B cell (primary cell): ENCODE results near the gene VWA3B. TPM values are rescaled to one million over a fixed set of nuclear protein-coding genes. Genes with fewer than 3 reads are reported as not detected.

Experiments
- ATAC-seq: fragments of 200-7000 bp; cut with Tn5 transposase; one replicate; pipeline ENCODE4 v1.10.0; 2021; ENCODE audit warnings: low read depth, mild to moderate bottlenecking, moderate number of reproducible peaks, moderate library complexity
- CTCF ChIA-PET: fragments of 350-600 bp; sonication (Branson Sonifier 250); formaldehyde crosslinking; loops from one replicate; lab custom pipeline; 2021; ENCODE audit warnings: antibody characterized with exemption, inconsistent platforms; lab: Charles Lee
- POLR2A ChIA-PET: fragments of 350-600 bp; sonication (Branson Sonifier 250); formaldehyde crosslinking; loops from one replicate; lab custom pipeline; 2021; ENCODE audit warnings: antibody characterized with exemption; lab: Charles Lee
- DNase-seq: peaks from one replicate; pipeline ENCODE4 v3.0.0; 2013
- H2AFZ ChIP-seq: 2 replicates; pipeline ENCODE4 v1.6.1; 2012; ENCODE audit warnings: mild to moderate bottlenecking, low read depth, low read length; ENCODE audit not compliant: insufficient read depth, poor library complexity, severe bottlenecking
- H3K27ac ChIP-seq, 2 donors: 1 replicate in 1 of 2; 2 replicates in 1 of 2; pipeline ENCODE4 v1.5.1; 2012 to 2013; ENCODE audit warnings: low read length in 2 of 2, mild to moderate bottlenecking in 2 of 2, moderate library complexity in 1 of 2
- H3K27me3 ChIP-seq, 4 experiments: fragments of 200-600 bp in 1 of 4; sonication (generic) in 1 of 4; replicated peaks in 1 of 4; 1 replicate in 2 of 4; 2 replicates in 2 of 4; pipeline versions ENCODE4 v1.6.1 to v1.7.0; 2013 to 2016; ENCODE audit warnings: low read length in 3 of 4, mild to moderate bottlenecking in 2 of 4, mixed read lengths in 1 of 4, moderate library complexity in 1 of 4; ENCODE audit not compliant: insufficient read depth in 4 of 4, control insufficient read depth in 3 of 4; ENCODE audit errors: control extremely low read depth in 1 of 4
- H3K36me3 ChIP-seq, 2 experiments: replicated peaks in 1 of 2; 1 replicate in 1 of 2; 2 replicates in 1 of 2; pipeline versions ENCODE4 v1.6.1 to v1.7.1; 2013; ENCODE audit warnings: low read length in 1 of 2; ENCODE audit not compliant: insufficient read depth in 2 of 2, control insufficient read depth in 1 of 2; ENCODE audit errors: control extremely low read depth in 1 of 2, extremely low read depth in 1 of 2
- H3K4me1 ChIP-seq, 2 donors: fragments of 200-600 bp in 1 of 2; sonication (generic) in 1 of 2; 1 replicate in 1 of 2; 2 replicates in 1 of 2; pipeline versions ENCODE4 v1.5.1 to v1.6.1; 2013 to 2017; ENCODE audit warnings: low read length in 2 of 2; ENCODE audit not compliant: control insufficient read depth in 2 of 2, insufficient read depth in 2 of 2
- H3K4me2 ChIP-seq: replicated peaks from 2 replicates; pipeline ENCODE3; 2012; ENCODE audit warnings: mild to moderate bottlenecking, low read depth, low read length; ENCODE audit not compliant: poor library complexity, severe bottlenecking
- H3K4me3 ChIP-seq, 5 experiments: fragments of 200-600 bp in 1 of 5; sonication (generic) in 1 of 5; 1 replicate in 3 of 5; 2 replicates in 2 of 5; pipeline versions ENCODE4 v1.5.1 to v1.7.0; 2011 to 2016; ENCODE audit warnings: low read length in 4 of 5, mild to moderate bottlenecking in 4 of 5, low read depth in 2 of 5, control low read depth in 1 of 5, moderate library complexity in 1 of 5; ENCODE audit not compliant: insufficient read depth in 1 of 5; ENCODE audit errors: control extremely low read depth in 1 of 5, extremely low read depth in 1 of 5
- H3K79me2 ChIP-seq: fragments of 200-600 bp; sonication (generic); one replicate; pipeline ENCODE4 v1.6.0; 2016; ENCODE audit warnings: low read length; ENCODE audit not compliant: control insufficient read depth, insufficient read depth
- H3K9ac ChIP-seq: fragments of 200-600 bp; sonication (generic); 2 replicates; pipeline ENCODE4 v1.6.1; 2017; ENCODE audit warnings: mild to moderate bottlenecking, low read length, moderate library complexity
- H3K9me3 ChIP-seq, 3 donors: one replicate each; pipeline versions ENCODE4 v1.6.1 to v1.7.1; 2013; ENCODE audit warnings: low read length in 2 of 3; ENCODE audit not compliant: control insufficient read depth in 2 of 3, insufficient read depth in 1 of 3; ENCODE audit errors: control extremely low read depth in 1 of 3
- H4K20me1 ChIP-seq: 2 replicates; pipeline ENCODE4 v1.6.0; 2012; ENCODE audit warnings: mild to moderate bottlenecking, low read length; ENCODE audit not compliant: insufficient read depth, control insufficient read depth, poor library complexity, severe bottlenecking
- H3K27ac Mint-ChIP-seq: one replicate; pipeline ENCODE4 v1.8.0; 2021; ENCODE audit warnings: mixed read lengths
- H3K27me3 Mint-ChIP-seq: one replicate; pipeline ENCODE4 v1.8.0; 2021; ENCODE audit warnings: mixed read lengths
- H3K4me1 Mint-ChIP-seq: one replicate; pipeline ENCODE4 v1.8.0; 2021; ENCODE audit warnings: mixed read lengths
- H3K4me3 Mint-ChIP-seq: one replicate; pipeline ENCODE4 v1.8.0; 2021; ENCODE audit warnings: mixed read lengths
- H3K9me3 Mint-ChIP-seq: one replicate; pipeline ENCODE4 v1.8.0; 2022; ENCODE audit warnings: mixed read lengths; ENCODE audit not compliant: insufficient read depth
- EZH2 ChIP-seq: IDR thresholded peaks from 2 replicates; pipeline ENCODE4 v1.6.1; 2012; ENCODE audit warnings: borderline replicate concordance, low read depth, mild to moderate bottlenecking, moderate library complexity, low read length; ENCODE audit not compliant: insufficient read depth, poor library complexity, severe bottlenecking
- WGBS: methylation state at CpG from one replicate; pipeline ENCODE4 v1.1.5; 2013; ENCODE audit warnings: missing lambda C conversion rate; ENCODE audit not compliant: insufficient coverage; 5-methylcytosine and 5-hydroxymethylcytosine counted together
- intact Hi-C: fragments of 100-400 bp; cut with micrococcal nuclease; formaldehyde crosslinking; loops from one replicate; pipeline ENCODE4 v1.10.0; 2022
- polyA plus RNA-seq: library from polyadenylated mRNA; depleted of rRNA; stranded (reverse); fragments of >200 nt; gene quantifications from 2 replicates; pipeline ENCODE4 v1.2.3, GENCODE V29; 2012
- total RNA-seq, 2 donors: library from RNA; stranded (reverse); fragments of 120-200 nt in 1 of 2; gene quantifications; 1 replicate in 1 of 2; 2 replicates in 1 of 2; pipeline versions ENCODE4 v1.2.3 to v1.2.4, GENCODE V29; 2013 to 2022
- TF ChIP-seq, protein P1 (sequence below): fragments of 200-600 bp; IDR thresholded peaks from one replicate; pipeline ENCODE4 v1.8.0; 2022; ENCODE audit warnings: antibody characterized with exemption, mild to moderate bottlenecking

The VWA3B gene
- total and polyA plus RNA-seq, 2 donors (not counting 1 experiment from before 2014, with no cell fraction given) = not detected

GRCh38 chr2:98242003-98242402 lies 155.0 kb downstream of the VWA3B start:
- Mint-ChIP-seq H3K27ac (no peak overlapping the region), H3K4me1 (no peaks in the 10 kb centered on the region), H3K27me3 (peaks cover 16% of the 10 kb centered on the region), H3K4me3 (no peak overlapping the region), H3K9me3 (no peaks in the 10 kb centered on the region)
- no peaks in the 10 kb centered on the region for H3K4me1 ChIP-seq
- no peak overlapping the region for H3K9ac ChIP-seq
- H3K79me2 ChIP-seq = no peaks in the 10 kb centered on the region
- H3K4me2 ChIP-seq = no peak overlapping the region
- ChIA-PET POLR2A (interaction anchor here (0.6 kb wide), 1 partner anchor 1073 kb away, joined by 8 read pairs; no protein-coding TSS in a partner anchor), CTCF (no interaction called here)
- TF ChIP-seq, protein P1, sequence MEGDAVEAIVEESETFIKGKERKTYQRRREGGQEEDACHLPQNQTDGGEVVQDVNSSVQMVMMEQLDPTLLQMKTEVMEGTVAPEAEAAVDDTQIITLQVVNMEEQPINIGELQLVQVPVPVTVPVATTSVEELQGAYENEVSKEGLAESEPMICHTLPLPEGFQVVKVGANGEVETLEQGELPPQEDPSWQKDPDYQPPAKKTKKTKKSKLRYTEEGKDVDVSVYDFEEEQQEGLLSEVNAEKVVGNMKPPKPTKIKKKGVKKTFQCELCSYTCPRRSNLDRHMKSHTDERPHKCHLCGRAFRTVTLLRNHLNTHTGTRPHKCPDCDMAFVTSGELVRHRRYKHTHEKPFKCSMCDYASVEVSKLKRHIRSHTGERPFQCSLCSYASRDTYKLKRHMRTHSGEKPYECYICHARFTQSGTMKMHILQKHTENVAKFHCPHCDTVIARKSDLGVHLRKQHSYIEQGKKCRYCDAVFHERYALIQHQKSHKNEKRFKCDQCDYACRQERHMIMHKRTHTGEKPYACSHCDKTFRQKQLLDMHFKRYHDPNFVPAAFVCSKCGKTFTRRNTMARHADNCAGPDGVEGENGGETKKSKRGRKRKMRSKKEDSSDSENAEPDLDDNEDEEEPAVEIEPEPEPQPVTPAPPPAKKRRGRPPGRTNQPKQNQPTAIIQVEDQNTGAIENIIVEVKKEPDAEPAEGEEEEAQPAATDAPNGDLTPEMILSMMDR = no peak
- TF ChIP-seq EZH2 = no peak
- intact Hi-C loops = no loop called here
- H3K9me3 ChIP-seq = peaks cover 0 to 3% (median 0%) of the 10 kb centered on the region in 3 donors
- no peaks in the 10 kb centered on the region for H3K36me3 ChIP-seq
- no peak for ATAC-seq
- no peak overlapping the region for H3K27ac ChIP-seq
- DNase-seq = no peak
- no CpG with 5 or more reads among the region's 5 CpGs for WGBS
- H4K20me1 ChIP-seq = no peaks in the 10 kb centered on the region
- peaks cover 0 to 8% (median 2%) of the 10 kb centered on the region in 4 experiments for H3K27me3 ChIP-seq
- no peak overlapping the region for H2AFZ ChIP-seq
- no peak overlapping the region for H3K4me3 ChIP-seq

- no peak for TF ChIP-seq EZH2
- TF ChIP-seq, protein P1 = no peak
- ATAC-seq (no peak), DNase-seq (no peak)
- H3K4me1 ChIP-seq = no peaks in the 10 kb centered on the region
- no peaks in the 10 kb centered on the region for H3K36me3 ChIP-seq
- no peak overlapping the region for H2AFZ ChIP-seq
- H3K27me3 Mint-ChIP-seq = peaks cover 13% of the 10 kb centered on the region
- peaks cover 0 to 4% (median 0%) of the 10 kb centered on the region in 4 experiments for H3K27me3 ChIP-seq
- no peak overlapping the region for H3K4me2 ChIP-seq
- H3K4me1 Mint-ChIP-seq = no peaks in the 10 kb centered on the region
- intact Hi-C loops = no loop called here
- no CpG with 5 or more reads among the region's 4 CpGs for WGBS
- POLR2A ChIA-PET = no interaction called here
- H3K9me3 ChIP-seq = peaks cover 0 to 6% (median 6%) of the 10 kb centered on the region in 3 donors
- no peaks in the 10 kb centered on the region for H3K9me3 Mint-ChIP-seq
- CTCF ChIA-PET = no interaction called here
- H3K9ac ChIP-seq = no peak overlapping the region
- H4K20me1 ChIP-seq = no peaks in the 10 kb centered on the region
- no peak overlapping the region for H3K27ac ChIP-seq
- no peak overlapping the region for H3K4me3 ChIP-seq
- no peaks in the 10 kb centered on the region for H3K79me2 ChIP-seq
- H3K27ac Mint-ChIP-seq = no peak overlapping the region
- no peak overlapping the region for H3K4me3 Mint-ChIP-seq
These were observed 158.5 kb downstream of the VWA3B start for GRCh38 chr2:98245491-98245890.
